ENCODE results near the gene ARMC6.

The ARMC6 gene

GRCh38 chr19:19096641-19097627 lies 63.5 kb downstream of the ARMC6 start:
- no peak overlapping the region for H3K9ac ChIP-seq (ENCODE audit: low read length)
- H2AFZ ChIP-seq (ENCODE audit: low read depth, low read length, severe bottlenecking), result no peak overlapping the region
- H3K36me3 ChIP-seq (ENCODE audit: low read length), result no peaks in the 10 kb centered on the region
- no peaks in the 10 kb centered on the region for H3K9me3 ChIP-seq (ENCODE audit: insufficient read depth, low read length)
- no peaks in the 10 kb centered on the region for H3K79me2 ChIP-seq (ENCODE audit: insufficient read depth, low read length)
- no peaks in the 10 kb centered on the region for H3F3A ChIP-seq (ENCODE audit: insufficient read depth)
- H3K9me2 ChIP-seq (replicated peaks; ENCODE audit: insufficient read depth, low read length), result no peaks in the 10 kb centered on the region
- H3K27me3 ChIP-seq (ENCODE audit: low read length), result no peaks in the 10 kb centered on the region
- no peaks in the 10 kb centered on the region for H4K20me1 ChIP-seq (ENCODE audit: low read depth, low read length)
- no peak overlapping the region for H3K4me3 ChIP-seq (ENCODE audit: insufficient read depth, low read length, poor library complexity, severe bottlenecking)
- no peak overlapping the region for H3K4me2 ChIP-seq (ENCODE audit: low read depth, low read length, poor library complexity, severe bottlenecking)
- no peak for TF ChIP-seq CTCF (IDR thresholded peaks at IDR 0.05; ENCODE audit: insufficient read depth, low read length, poor library complexity, severe bottlenecking)
- TF ChIP-seq EZH2phosphoT487 (conservative IDR thresholded peaks at IDR 0.05; ENCODE audit: low read length), result no peak
- H3K27ac ChIP-seq (ENCODE audit: low read depth, low read length), result no peak overlapping the region

GRCh38 chr19:19098084-19098702 lies 64.8 kb downstream of the ARMC6 start:
- Histone ChIP-seq H3F3A (ENCODE audit: insufficient read depth) (no peaks in the 10 kb centered on the region), H3K4me3 (ENCODE audit: insufficient read depth, low read length, poor library complexity, severe bottlenecking) (no peak overlapping the region), H3K9ac (ENCODE audit: low read length) (no peak overlapping the region), H3K4me2 (ENCODE audit: low read depth, low read length, poor library complexity, severe bottlenecking) (no peak overlapping the region), H2AFZ (ENCODE audit: low read depth, low read length, severe bottlenecking) (no peak overlapping the region), H3K27ac (ENCODE audit: low read depth, low read length) (no peak overlapping the region), H3K9me2 (replicated peaks; ENCODE audit: insufficient read depth, low read length) (no peaks in the 10 kb centered on the region), H3K9me3 (ENCODE audit: insufficient read depth, low read length) (no peaks in the 10 kb centered on the region), H4K20me1 (ENCODE audit: low read depth, low read length) (no peaks in the 10 kb centered on the region), H3K79me2 (ENCODE audit: insufficient read depth, low read length) (no peaks in the 10 kb centered on the region), H3K36me3 (ENCODE audit: low read length) (no peaks in the 10 kb centered on the region), H3K27me3 (ENCODE audit: low read length) (no peaks in the 10 kb centered on the region)
- no peak for TF ChIP-seq EZH2phosphoT487 (conservative IDR thresholded peaks at IDR 0.05; ENCODE audit: low read length)
- no peak for TF ChIP-seq CTCF (IDR thresholded peaks at IDR 0.05; ENCODE audit: insufficient read depth, low read length, poor library complexity, severe bottlenecking)

- Histone ChIP-seq H3K4me2 (ENCODE audit: low read depth, low read length, poor library complexity, severe bottlenecking) (no peak overlapping the region), H3K9ac (ENCODE audit: low read length) (no peak overlapping the region), H3F3A (ENCODE audit: insufficient read depth) (no peaks in the 10 kb centered on the region)
These were observed 65.6 kb downstream of the ARMC6 start for GRCh38 chr19:19098703-19099632.

More at GRCh38 chr19:19098703-19099632, 65.6 kb downstream of the ARMC6 start:
- TF ChIP-seq CTCF (IDR thresholded peaks at IDR 0.05; ENCODE audit: insufficient read depth, low read length, poor library complexity, severe bottlenecking) (no peak), EZH2phosphoT487 (conservative IDR thresholded peaks at IDR 0.05; ENCODE audit: low read length) (no peak)
- no peaks in the 10 kb centered on the region for H3K9me3 ChIP-seq (ENCODE audit: insufficient read depth, low read length)
- H3K4me3 ChIP-seq (ENCODE audit: insufficient read depth, low read length, poor library complexity, severe bottlenecking), result no peak overlapping the region
- H3K36me3 ChIP-seq (ENCODE audit: low read length), result no peaks in the 10 kb centered on the region
- H3K27me3 ChIP-seq (ENCODE audit: low read length), result no peaks in the 10 kb centered on the region
- H4K20me1 ChIP-seq (ENCODE audit: low read depth, low read length), result no peaks in the 10 kb centered on the region
- H3K79me2 ChIP-seq (ENCODE audit: insufficient read depth, low read length), result no peaks in the 10 kb centered on the region
- H3K9me2 ChIP-seq (replicated peaks; ENCODE audit: insufficient read depth, low read length), result no peaks in the 10 kb centered on the region
- no peak overlapping the region for H2AFZ ChIP-seq (ENCODE audit: low read depth, low read length, severe bottlenecking)
- H3K27ac ChIP-seq (ENCODE audit: low read depth, low read length), result no peak overlapping the region

Data from SU-DHL-6 (cell line).